Cortex of kidney (tissue), 1 donor: ENCODE measurements around the gene CUEDC1.

Experiments used
- DNase-seq: peaks from one replicate; lab custom pipeline; 2025; lab: John Stamatoyannopoulos, UW

CUEDC1 gene

GRCh38 chr17:57957120-57957850 is 2.1 kb upstream of the CUEDC1 start:
- no peak for DNase-seq

DNA sequence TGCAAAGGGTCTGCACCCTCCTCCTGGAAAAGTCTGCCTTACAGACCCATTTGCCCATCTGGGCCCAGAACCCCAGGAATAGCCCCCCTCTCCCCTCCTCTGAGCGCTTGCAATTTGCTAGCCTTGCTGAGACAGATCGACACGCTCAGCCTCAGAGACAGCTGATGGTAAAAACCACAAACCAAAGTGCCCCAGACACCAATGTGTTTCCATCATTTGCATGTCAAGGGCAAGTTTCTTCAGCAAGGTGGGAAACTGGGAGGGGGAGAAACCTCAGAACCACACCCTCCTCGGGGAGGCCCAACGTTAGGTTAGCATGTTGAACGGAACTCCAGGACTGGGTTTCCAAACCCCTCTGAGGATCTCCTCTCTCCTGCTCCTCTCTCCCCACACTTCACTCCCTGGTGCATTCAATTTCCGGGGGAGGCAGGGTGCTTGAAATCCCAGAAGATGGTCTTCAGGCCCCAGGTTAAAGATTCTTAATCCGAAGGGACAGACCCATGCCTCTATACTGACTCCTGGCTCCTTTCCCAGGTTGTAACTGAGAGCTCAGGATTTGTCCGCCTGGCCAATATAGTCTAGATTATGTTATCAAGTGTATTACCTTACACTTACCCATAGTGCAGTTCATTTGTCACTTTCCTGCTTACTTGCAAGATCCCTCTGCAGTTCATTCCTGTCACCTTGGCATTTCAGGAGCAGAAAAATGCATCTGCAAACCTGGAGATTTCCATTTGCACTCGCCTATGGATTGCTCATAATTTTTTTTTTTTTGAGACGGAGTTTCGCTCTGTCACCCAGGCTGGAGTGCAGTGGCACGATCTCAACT is 1.3 kb upstream of the CUEDC1 start:
- DNase-seq, result no peak

GRCh38 chr17:57954397-57955182 is 622 bp downstream of the CUEDC1 start:
- DNase-seq, result no peak

GRCh38 chr17:57953705-57954396 is 1.4 kb downstream of the CUEDC1 start:
- DNase-seq, result no peak

DNA sequence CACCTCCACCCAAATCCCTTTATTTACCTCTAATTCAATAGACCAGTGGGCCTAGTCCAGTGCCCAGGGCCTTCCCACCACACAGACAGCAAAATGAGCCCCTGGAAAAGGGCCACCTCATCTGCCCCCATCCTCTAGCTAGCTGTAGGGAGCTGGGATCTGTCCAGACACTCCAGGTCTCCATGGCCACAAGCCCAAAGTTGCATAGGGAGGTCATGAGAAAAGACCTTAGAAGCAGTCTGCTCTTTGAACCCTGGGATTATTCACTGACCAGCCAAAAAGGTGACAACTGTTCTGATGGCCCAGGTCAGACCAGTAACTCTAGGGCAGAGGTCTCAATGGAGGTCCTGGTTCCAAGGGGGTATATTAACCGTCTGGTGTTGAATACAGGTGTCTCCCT is 2.0 kb downstream of the CUEDC1 start:
- no peak for DNase-seq

DNA sequence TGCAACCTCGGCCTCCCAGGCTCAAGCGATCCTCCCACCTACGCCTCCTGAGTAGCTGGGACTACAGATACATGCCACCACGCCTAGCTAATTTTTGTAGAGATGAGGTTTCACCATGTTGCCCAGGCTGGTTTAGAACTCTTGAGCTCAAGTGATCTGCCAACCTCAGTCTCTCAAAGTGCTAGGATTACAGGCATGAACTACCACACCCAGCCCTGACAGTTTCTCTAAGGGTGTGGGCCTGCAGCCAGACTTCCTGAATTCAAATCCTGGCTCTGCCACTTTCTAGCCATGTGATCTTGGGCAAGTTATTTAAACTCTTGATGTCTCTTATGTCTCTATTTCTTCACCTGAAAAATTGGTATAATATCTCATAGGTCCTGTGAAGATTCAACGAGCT is 5.6 kb downstream of the CUEDC1 start:
- no peak for DNase-seq

DNA sequence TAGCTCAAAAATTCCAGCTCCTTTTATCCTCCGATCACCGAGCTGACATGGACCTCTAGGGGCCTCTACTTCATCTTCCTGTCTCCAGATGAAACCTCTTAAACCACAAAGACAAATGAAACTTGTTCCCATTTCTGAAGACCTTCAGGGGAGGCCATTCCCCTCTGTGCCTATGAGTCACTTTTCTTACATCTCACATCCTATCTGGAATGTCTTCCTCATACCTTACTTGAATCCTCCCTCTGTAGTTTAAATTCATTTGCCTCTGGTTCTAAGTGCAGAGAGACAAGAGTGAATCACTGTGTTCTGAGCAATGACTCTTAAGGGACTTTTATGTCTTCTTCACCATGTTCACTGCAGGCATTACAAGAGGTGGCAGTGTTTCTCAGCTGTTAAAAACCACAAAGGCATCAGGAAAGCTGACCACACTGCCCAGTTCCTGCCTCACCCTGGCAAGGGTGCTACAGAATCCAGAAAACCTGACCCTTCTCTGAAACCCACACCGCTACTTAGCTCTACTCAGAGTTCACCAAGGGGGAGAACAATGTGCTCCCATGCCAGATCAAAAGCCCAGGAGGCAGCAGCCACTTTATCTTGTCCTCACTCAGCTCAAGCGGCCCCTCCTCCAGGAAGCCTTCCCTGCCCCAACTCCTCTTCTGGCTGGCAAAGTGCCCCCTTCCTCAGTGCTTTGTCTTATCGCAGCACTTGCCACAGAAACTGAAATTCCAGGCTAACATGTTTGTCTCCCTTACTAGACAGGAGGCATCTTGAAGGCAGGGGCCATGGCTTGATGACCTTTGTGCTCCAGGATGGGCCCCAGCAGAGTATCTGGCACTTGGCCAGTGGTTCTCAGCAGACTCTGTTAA is 6.4 kb downstream of the CUEDC1 start:
- no peak for DNase-seq

GRCh38 chr17:57948169-57948554 is 7.0 kb downstream of the CUEDC1 start:
- DNase-seq, result no peak

DNA sequence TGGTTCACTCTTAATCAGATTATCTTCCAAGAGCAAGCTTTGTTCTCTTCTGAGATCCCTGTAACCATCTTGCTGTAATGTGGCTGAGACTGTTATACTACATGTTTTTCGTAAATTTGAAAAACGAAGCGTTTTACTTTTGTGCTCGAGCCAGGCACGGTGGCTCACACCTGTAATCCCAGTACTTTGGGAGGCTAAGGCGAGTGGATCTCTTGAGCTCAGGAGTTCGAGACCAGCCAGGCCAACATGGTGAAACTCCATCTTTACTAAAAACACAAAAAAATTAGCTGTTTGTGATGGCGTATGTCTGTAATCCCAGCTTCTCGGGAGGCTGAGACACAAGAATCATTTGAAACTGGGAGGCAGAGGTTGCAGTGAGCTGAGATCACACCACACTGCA is 7.8 kb downstream of the CUEDC1 start:
- no peak for DNase-seq

DNA sequence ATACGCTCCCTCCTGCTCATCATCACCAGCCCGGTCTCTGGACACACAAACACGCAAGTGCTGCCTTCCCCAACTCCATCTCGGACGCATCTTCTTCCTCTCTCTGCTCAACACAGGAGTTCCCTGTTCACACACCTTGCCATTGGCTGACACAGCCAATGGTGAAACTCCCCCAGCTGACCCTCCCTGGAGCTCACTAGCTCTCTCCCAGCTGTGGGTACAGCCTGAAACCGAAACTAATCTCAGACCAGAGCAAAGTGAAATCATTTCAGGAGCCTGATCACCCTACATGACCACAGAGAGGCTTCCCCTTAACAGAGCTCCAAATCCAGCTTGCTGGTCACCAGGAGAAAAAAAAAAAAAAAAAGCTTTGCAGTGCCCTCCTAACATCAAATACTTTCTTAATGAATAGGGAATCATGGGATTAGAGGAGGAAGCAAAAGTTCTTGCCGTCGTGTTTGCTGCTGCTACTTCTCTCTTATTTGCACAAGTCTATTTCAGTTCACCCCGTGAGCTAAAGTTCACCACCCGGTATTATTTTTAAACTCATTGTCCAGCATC is 8.3 kb downstream of the CUEDC1 start:
- no peak for DNase-seq

DNA sequence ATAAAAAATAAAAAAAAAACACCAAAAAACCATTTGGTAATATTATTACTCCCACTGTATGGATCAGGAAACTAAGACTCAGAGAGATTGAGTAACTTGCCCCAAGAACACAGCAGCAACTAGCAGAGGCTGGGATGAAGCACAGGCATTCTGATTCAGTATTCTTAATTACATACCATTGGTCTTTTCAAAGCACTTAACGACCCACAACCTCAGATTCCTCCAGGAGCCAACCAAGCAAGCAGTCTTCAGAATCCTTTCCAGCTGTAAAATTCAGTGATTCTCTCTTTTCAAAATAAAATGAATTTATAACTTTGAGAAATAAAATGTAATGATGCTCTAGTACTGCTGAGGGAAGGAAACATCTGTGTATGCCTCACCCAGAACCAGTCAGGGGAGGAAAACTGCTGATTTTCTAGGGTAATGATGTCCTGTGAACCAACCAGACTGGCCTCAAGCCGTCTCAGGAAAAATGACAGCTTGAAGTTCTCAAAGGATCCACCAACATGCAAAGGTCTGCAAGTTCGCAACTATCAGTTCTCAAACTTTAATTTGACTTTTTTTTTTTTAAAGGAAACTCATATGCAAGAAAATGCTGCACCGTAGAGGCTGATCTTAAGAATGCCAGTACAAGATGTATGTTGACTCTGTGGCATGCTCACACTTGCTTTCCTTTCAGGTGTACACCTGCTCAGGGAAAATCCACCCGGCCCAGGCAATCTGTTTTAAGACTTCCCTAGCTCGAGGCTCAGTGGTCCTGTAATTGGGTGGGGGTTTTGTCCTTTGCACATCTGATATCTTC is 9.0 kb downstream of the CUEDC1 start:
- DNase-seq, result no peak

DNA sequence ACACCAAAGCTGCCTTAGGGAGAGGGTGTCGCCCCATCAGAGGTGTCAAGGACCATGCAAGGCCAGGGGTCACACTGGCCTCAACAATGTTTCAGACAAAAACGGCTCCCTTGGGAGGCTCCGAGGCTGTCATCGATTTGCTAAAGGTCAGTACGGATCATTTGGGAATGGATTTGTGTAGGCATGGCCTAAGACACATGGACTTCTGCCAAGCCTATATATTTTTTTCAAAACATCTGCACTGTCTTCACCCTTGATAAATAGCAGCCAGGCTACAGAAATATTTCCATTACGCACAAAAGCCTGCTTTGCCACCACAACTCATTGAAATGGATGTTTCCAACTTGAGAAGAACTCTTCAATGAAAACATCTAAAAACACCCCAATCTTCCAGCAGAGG is 10.3 kb downstream of the CUEDC1 start:
- DNase-seq, result no peak

GRCh38 chr17:57943645-57944044 is 11.6 kb downstream of the CUEDC1 start:
- DNase-seq, result no peak

DNA sequence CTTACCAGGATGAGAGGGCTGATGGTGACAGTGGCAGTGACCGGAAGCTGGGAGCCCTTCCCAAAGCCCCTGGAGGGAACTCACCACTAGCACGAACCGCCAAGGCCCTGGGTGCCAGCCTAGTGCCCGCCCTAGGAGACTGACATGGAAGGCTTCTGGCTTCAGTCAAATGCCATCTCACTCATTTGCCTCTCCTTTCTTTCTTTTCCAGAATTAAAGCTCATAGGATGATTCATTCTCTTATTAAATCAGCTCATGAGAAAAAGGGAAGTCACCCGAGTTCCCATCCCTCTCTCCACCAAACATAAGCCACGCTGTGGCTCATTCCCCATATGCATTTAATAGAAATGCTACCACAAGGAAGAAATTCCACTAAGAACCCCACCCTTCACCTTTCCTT is 12.1 kb downstream of the CUEDC1 start:
- DNase-seq, result no peak

DNA sequence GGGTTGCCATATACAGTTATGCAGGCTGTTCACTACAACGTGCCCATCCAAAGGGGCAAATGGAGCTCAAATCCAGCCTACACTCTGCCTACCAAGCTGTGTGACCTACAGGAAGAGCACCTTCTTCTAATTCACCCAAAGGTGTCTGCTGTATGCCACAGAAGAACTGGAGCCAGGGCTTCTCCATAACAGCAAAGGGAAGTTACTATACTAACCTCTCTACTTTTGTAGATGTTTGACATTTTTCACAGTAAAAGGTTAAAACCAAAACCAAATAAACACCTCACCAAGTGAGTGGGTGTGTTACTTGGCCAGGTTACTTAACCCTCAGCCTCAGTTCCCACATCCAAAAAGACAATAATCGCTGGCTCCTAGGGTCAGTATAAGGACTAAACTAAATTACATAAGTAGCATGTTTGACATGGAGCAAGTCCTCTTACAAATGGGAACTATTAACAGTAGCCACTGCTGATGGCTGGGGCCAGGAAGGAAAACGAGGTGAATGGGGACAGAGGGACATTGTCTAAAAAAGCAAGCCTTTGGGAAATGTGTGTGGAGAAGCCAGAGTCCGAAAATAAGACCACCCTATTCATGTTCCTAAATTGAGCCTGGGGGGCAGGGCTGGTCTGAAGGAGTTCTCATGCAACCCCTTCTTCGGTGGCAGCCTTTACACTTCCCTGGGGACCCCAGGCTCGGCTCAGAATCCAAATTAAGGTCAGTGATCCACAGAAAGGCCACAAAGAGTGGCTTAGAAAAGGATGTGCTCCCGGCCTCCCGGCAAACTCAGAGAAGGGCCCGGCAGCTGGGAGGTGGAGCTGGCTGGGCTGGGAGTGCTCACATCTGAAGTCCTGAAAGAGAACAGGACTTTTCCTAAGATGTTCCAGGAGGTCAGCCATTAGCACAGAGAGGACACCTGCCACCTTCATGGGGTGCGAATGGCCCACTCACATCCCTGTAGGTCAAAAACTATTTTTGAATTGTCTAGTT is 13.5 kb downstream of the CUEDC1 start:
- DNase-seq, result no peak

- DNase-seq, result no peak
These were observed 14.4 kb downstream of the CUEDC1 start for GRCh38 chr17:57940653-57941329.

DNA sequence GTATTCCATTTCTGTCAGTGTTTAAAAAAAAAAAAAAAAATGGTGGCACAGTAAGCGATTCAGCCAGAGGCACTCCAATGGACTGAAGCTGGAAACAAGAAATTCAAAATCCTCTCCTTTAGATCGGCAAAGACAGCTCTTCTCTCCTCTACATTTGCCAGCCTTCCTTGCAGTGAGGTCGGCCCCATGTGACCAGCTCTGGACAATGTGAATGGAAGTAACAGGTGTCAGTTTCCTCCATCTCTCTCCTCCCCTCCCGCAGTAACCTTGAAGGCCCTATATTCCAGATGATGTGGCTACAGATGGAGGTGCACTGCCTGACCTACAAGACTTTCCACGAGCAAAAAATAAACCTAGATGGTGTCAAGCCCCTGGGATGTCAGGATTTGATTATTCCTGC is 15.0 kb downstream of the CUEDC1 start:
- no peak for DNase-seq

- DNase-seq, result no peak
These were observed 15.4 kb downstream of the CUEDC1 start for GRCh38 chr17:57939797-57940196.
